Activated naive CD4-positive, alpha-beta T cell (primary cell): ENCODE results near the gene PAXX.

Source experiments
- DNase-seq, 4 experiments: peaks; one replicate each; lab custom pipeline; 2025; lab: John Stamatoyannopoulos, UW

Gene PAXX

DNA sequence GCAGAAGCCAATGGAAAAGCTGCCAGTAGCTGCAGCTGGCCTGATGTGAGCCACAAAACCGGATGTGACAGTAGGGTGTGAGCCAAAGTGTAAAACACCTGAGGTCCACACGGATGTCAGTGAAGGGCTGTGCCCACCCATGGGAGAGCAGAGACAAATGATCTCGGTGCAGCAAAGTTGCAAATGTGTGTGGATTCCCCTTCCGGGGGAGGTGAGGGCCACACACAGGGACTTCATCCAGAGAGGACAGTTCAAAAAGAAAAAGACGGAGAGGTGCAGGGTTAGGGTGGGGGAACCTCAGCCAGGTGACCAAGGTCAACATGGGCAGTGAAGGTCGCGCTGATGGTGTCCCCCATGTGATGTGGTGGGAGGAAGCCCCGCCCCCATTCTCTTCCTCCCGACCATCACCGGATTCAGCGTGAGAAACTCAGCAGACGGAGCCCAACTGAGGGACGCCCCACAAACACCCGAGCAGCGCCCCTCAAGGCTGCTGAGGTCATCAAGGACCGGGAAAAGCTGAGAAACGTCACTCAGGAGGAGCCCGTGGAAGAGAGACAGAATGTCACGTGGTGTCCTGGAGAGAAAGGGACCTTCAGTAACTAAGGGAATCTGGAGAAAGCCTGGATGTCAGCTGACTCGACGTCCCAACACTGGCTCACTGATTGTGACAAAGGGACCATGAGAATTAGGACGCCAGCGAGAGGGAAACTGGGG is 26.3 kb upstream of the PAXX start:
- DNase-seq, result no peak

DNA sequence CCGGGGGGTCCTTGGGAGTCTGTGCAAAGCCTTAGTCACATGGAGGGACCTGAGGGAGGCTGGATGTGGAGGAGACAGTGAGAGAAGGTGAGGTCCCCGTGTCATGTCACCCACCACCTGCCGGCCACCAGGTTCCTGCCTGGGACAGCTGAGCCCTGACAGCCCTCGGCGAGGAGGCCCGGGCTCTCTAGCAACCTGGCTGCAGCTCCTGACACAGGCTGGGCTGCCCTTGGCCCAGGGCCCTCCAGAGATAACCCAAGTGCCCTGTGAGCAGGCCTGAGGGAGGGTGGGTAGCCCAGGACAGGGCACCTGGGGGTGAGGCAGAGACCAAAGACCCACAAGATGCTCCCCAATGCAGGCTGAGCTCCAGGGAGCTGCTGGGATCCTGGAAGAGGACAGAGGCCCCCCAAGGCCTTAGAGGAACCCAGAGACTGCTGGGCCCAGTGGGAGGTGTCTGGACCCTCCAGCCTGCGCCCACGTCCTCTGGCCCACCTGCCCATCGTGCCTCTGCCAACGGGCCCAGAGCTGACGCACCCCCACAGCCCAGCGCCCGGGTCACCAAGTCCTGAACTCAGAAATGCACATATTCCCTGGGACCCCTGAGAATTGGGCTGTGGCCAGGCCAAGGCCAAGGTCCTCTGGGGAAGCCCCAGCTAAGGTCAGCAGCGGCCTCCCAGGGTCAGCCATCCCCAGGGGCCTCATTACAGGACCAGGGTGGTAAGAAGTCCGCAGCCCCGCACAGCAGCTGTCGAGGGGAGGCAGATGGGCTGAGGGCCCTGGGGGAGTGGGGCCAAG is 23.7 kb upstream of the PAXX start:
- DNase-seq, result no peak

DNA sequence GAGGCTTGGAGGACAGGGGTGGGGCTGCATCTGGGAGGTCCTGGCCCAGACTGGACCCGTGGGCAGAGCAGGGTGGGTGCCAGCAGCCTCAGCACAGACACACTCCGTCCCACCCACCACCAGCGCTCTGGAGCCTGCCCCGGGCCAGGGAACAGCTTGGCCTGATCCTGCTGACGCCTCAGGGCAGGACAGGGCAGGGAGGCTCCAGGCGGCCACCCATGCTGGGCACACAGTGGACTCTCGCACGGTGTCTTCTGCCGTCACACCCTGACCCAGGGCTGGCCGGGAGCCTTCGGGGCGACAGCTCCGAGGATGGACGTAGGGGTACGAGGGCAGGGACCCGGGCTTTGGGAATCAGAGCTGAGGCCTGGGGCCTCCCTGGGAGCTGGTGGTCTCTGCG is 23.1 kb upstream of the PAXX start:
- no peak for DNase-seq

DNA sequence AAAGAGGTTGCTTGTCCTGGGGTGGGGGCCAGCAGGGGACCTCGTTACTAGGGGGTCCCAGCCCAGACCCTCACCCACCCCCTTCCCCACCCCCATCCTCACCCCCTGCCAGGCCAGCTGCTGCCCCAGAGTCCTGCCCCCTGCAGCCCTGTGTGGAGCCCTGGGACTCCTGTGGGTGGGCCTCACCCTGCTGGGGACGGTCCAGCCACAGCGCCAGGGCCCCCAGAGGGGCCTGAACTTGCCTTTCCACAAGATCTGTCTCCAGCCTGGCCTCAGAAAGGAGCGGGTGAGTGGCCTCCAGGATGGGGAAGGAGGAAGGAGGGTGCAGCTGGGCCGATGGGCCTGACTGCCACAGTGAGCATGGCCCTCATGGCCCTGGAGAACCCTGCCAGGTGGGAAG is 22.4 kb upstream of the PAXX start:
- DNase-seq, result no peak

DNA sequence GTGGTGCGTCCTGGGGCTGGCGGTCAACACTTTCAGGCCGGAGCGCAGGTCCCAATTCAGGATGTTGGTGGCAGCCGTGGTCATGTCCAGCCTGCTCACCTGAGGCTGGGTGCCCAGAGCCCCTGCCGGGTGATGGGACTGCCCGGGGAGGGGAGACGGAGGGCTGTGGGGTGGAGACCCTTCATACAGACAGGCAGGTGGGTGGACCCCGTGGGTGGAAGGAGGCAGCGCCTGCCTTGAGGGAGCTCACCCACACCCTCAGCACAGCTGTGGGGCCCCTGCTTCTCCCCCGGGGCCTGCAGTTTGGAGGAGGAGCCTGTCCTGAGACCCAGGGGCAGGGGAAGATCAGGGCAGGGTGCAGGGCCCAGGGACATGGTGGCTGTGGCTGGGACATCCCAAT is 21.9 kb upstream of the PAXX start:
- no peak for DNase-seq

DNA sequence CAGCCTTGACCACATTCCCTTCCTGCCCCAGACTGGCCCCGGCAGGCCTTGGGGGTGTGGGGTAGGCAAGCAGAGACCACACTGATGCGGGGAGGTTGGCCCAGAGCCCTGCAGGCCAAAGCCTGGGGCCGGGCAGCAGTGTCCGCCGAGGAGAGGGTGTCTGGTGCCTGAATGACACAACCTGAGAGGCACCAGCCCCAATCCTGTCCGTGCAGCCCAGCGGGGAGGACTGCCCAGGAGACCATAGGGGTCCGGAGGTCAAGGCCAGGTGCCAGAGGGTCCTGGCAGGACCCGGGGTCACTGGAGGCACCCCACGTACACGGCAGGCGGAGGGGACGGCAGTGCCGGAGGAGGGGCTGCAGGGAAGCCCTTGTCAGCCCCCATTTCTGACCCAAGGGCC is 20.5 kb upstream of the PAXX start:
- DNase-seq, result no peak

DNA sequence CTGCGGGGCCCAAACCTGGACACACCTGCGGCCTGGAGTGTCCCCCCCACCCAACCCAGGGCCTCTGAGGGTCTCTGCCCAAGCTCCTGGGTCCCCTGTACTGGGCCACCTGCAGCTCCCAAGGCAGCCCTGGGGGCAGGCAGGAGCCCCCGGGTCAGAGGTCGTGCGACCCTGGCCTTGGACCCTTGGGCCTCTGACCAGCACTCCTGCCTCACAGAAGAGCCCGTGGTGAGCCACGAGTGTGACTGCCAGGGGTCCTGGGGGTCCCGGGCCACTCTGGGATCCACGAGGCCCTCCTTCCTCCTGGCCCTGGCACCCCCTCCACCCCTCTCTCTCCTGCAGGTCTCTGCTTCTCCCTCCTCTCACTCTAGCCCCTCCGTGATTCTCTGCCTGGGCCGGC is 19.9 kb upstream of the PAXX start:
- no peak for DNase-seq

DNA sequence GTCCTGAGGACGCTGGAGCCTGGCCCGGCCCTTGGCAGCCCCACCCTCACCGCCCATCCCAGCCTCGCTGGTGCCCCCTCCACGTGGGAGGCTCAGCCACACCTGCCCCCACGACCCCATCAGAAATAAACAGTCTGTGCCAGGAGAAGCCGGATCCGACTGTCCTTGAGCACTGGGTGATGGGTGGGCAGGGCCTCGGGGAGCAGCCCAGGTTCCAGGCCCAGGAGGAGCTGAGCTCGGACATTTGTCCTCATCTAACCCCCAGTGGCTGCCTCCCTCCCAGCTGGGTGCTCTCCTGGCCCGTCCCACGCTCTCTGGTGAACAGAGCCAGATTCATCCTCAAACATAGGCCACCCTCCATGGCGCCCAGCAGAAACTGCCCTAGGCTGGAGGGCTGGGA is 19.5 kb upstream of the PAXX start:
- DNase-seq, result no peak

DNA sequence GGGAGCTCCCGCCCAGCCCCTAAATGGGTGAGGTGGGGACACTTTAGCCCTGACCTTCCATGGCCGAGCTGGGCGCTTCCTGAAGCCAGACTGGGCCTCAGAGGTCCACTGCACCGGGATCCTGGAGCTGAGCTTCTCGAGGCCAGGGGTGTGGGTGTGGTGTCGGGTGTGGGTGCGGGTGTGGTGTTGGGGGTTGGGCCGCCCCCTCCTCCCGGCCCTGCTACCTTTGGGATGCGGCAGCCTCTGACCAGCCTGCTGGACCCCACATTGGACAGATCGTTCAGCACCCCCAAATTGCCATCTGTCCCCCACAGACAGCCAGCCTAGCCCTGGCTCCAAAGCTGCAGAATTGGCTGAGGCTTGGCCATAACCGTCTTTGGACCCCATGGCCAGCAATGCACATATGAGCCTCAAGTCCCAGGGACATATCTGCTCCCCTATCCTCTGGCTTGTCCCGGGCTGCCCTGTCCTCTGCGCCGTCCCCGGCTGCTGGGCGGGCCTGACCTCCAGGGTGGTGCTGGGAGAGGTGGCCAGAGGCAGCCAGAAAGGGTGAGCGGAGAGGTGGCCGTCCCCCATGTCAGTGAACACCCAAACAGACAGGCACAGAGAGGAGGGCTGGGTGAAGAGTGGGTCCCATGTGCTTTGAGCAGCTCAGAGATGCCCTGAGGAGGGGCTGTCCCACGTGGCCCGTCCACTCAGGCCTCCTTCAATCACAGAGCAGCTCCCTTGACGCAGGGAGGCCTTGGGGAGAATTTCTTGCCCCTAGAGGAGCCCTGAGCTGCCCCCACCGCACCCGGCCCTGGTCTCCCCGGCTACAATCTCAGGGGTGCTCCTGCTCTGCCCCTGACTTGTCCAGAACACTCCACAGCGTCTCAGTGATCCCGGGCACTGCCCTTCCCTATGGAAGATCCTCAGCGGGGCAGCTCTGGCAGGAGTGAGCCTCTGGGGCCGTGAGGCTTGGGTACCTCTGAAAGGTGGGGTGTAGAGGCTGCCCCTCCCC is 18.3 kb upstream of the PAXX start:
- no peak for DNase-seq

DNA sequence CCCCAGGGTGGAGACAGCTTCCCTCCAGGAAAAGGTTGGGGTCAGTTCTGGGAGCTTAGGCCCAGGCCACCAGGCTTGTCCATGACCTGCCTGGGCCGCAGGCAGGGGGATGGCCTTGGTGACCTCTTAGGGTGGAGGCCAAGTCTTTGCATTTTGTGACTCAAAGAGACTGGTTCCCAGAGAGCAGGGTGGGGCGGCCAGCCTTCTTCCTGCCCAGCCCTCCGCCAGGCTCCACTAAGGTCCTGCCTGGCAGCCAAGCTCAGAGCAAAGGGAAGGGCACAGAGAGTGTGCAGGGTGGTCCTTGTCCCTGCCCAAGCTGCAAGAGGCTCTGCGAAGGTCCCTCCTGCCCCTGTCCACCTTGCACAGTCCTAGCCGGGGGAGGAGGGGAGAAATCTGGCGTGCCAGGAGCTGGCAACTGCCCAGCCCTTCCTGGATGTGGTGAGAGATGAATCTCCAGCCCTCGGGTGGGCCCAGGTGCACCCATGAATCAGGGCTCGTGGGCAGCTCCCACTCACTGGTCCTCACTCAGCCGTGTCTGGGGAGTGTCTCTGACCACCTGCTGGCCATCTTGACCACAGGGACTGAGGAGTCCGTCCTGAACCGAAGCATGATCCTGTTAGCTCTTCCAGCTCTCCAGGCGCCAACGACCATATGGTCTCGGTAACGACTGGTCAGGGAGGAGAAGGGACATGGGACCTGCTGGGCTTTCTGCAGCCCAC is 17.2 kb upstream of the PAXX start:
- DNase-seq, result no peak

DNA sequence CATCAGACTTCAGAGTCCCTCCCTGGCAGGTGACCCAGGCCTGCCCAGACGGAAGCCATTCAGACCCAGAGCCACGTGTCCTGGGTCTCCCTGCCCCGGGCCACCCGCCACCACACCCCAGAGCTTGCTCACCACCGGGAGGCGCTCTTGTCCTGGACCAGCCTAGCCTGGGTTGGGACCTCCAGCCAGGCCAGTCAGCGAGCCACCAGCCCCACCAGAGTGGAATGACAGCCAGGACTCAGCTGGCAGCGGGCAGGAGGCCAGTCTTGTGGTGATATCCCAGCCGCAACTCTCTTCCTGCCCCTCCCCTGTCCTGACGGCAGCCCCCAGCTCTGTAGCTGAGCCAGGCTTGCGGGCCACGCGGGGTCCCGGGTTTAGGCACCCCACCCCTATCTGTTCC is 16.6 kb upstream of the PAXX start:
- DNase-seq, result peak in 1 of 4 experiments; percentile 15

DNA sequence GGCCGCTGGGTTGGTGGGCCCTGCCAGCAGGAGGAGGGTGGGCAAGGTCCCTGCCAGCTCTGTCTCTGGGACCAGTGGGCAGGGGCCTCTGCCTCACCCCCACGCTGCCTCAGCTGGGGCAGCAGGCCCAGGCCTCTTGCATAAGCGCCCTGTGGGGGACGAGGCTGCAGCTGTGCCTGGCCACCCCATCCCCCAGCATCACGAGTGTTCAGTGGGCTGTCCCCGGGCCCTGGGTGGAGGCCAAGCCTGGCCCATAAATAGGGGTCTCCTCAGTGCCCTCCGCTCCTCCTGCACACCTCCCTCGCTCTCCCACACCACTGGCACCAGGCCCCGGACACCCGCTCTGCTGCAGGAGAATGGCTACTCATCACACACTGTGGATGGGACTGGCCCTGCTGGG is 15.0 kb upstream of the PAXX start, which contains the start of gene PTGDS:
TSS of gene PTGDS (plus strand) at position 282 of the 400 bp plus-strand sequence. CDS start at position 357, 75 bp downstream.
- no peak for DNase-seq

DNA sequence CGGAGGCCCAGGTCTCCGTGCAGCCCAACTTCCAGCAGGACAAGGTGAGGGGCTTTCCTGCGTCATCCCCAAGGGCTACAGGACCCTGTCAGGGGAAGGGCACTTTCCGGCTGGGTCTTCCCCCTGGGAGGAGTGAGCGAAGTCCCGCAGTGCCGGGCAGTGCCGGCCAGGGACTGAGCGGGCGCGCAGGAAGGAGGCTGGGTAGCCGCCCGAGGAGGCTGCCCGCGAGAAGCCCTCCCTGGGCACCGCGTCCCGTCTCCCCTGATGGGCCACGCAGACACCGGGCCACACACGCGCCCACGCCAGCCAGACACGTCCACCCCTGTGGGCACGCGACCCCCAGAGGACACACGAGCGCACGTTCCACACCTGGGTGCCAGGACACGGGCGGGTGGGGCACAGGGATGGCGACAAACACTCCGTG is 14.6 kb upstream of the PAXX start:
- DNase-seq, result no peak

DNA sequence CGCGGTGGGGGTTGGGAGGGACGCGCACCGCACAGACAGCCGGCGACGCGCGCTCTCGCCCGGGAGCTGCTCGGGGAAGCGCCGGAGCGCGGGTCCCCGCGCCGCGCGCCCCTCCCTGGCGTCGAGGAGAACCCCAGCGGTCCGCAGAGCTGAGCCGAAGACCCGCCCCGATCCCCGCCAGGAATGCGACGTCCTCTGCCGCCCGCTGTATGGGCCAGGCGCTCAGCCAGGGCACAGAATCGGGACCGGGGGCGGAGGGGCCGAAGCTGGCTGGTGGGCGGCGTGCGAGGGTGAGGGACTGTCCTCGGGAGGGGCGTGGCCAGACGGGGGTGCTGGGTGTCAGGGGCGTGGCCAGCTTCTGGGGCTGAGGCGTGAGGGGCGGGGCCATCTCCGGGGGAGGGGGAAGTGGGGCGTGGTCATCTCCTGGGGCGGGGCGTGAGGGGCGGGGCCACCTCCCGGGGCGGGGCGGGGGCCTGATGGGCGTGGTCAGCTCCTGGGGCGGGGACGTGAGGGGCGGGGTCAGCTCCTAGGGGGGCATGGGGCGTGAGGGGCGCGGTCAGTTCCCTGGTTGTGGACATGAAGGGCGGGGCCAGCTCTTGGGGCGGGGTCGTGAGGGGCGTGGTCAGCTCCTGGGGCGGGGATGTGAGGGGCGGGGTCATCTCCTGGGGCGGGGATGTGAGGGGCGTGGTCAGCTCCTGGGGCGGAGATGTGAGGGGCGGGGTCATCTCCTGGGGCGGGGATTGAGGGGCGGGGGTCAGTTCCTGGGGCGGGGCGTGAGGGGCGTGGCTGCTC is 14.0 kb upstream of the PAXX start:
- DNase-seq, result peak; percentile 45 to 60 (median 54)

DNA sequence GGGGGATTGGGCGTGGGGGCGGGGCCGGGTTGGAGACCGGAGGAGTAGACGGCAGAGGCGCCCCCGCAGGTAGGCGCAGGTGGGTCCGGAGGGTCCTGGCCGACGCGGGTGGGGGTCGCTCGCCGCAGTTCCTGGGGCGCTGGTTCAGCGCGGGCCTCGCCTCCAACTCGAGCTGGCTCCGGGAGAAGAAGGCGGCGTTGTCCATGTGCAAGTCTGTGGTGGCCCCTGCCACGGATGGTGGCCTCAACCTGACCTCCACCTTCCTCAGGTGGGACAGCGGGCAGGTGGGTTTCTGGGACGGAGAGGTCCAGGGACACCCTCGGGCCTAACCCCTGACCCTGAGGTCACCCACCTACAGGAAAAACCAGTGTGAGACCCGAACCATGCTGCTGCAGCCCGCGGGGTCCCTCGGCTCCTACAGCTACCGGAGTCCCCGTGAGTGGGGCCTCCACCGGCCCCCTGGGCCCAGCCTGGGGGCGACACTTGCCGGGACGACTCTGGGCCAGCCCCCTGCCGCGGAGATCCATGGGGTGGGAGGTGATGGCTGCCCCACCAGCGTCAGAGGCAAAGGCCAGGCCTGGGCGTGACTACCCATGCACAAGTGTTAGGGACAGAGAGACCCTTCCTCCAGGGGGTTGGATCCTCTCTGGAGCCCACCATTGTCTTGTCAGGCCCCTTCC is 13.2 kb upstream of the PAXX start:
- no peak for DNase-seq

DNA sequence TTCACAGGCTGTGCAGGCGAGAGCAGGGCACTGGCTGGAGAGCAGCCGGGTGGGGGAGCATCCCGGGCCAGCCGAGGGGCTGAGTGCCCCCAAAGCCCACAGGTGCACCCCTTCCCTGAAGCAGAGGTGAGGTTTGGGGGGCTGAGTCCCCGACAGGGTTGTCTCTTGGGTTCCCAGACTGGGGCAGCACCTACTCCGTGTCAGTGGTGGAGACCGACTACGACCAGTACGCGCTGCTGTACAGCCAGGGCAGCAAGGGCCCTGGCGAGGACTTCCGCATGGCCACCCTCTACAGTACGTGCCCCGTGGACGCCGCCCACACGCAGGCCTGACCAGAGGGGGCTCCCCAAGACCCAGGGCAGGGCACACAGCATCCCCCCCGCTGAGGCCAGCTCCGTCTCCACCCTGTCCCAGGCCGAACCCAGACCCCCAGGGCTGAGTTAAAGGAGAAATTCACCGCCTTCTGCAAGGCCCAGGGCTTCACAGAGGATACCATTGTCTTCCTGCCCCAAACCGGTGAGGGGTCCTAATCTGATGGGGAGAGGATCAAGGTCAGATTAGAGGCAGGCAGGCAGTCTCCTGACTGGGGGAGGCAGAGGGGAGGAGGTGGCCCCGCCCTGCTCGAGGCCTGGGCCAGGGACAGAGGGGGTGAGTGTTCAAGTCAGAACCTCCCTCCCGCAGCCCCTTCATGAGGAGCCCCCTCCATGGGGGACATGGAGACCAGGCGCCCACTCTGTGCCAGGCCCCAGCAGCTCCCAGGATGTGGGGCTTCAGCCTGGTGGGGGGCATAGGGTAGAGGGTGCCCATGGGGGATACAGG is 12.2 kb upstream of the PAXX start:
- no peak for DNase-seq

DNA sequence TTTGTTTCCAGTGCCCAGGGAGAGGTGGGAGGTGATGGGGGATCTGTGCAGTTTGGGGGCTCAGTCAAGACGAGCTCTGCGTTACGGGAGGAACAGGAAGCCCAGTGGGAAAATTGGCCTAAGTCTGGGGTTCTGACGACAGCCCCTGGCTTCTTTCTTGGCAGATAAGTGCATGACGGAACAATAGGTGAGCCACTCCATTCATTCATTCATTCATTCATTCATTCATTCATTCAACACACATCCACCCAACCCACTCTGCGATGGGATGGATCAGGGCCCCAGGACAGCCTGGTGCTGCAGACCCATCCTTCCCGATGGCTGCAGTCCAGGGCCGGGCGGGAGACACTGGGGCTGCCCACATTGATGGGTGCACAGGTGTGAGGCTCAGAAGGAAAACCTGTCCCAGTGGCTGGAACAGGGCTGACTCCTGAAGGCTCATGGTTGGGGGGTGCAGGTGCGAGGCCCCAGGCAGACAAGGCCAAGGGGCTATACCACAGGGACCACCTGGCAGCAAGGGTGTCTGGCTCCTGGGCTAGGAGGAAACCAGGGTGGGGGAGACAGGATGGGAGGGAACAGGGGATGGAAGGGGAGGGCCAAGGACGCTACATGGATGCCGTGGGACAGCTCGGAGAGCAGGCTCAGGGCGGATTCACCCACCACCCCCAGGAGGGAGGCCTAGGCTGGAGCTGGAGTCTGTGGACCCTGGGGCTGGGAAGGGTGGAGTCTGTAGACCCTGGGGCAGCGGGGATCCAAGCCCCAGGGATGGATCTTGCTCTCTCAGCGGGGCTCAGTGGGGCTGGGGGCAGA is 11.3 kb upstream of the PAXX start:
- DNase-seq, result no peak

DNA sequence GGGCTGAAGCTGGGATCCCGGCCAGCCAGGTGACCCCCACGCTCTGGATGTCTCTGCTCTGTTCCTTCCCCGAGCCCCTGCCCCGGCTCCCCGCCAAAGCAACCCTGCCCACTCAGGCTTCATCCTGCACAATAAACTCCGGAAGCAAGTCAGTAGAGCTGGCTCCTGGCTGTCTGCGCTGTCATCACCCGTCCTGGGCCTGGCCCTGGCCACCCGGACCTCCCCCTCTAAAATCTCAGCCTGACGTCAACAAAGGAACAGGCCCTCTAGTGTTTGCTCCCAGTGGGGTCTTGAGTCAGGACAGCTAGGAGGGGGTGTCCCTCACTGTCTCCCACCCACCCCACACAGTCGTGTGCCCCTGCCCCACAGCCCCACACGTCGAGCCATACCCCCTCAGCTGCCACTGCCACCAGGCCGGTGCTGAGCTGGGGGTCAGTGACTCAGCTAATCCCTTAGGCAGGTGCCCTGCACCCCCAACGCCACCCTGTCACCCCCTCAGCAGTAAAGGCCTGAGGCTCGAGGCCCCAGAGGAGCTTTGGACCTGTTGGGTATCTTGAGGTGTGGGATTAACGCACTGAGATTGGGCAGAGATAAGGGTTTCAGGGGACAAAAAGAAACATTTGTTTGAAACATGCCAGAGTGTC is 10.5 kb upstream of the PAXX start:
- no peak for DNase-seq
